DMS79 treated with DMSO at 0.1 percent for 48 hours (cell line): ENCODE measurements around the gene GPS1.

Source experiments
- DNase-seq: peaks from one replicate; lab custom pipeline; 2025; lab: John Stamatoyannopoulos, UW

The GPS1 gene

DNA sequence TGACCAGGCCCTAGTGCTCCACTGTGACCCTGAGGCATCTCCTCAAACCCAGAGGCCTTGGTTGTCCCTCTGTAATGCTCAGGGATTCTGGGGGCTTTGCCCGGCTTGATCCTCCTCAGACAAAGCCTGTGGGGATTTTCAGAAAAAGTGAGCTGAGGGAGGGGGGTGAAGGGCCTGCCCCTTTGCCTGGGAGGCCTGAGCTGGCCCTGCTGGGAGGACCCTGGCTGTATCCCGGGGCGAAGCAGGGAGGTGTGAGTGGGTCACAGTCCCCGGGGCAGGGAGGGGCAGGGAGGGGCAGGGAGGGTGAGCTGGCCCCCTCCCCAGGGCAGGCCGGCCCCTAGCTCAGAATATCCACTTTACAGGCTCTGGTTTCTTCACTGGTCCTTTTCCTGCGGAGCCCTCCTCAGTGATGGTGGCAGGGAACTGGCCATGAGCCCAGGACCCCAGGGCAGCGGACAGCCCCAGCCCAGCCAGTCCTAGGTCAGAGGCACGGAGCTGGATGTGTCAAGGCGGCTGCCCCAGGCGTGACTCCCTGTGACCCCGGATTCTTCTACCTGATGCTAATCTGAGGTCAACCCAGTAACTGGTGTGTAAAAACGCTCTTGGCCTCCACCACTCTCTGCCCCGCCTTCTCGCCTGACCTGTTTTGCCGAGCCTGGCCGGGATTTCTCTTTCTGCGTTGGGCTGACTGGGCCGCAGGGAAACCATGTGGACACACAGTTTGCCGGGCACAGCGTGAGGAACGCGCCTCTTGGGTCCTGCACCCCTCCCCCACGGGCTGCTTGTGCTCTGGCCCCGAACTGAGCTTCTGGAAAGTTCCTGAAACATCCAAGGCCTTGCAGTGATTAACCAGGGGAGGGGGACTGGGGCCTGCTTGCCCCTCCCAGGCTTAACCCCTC, 52.1 kb downstream of the GPS1 start:
- no peak for DNase-seq

DNA sequence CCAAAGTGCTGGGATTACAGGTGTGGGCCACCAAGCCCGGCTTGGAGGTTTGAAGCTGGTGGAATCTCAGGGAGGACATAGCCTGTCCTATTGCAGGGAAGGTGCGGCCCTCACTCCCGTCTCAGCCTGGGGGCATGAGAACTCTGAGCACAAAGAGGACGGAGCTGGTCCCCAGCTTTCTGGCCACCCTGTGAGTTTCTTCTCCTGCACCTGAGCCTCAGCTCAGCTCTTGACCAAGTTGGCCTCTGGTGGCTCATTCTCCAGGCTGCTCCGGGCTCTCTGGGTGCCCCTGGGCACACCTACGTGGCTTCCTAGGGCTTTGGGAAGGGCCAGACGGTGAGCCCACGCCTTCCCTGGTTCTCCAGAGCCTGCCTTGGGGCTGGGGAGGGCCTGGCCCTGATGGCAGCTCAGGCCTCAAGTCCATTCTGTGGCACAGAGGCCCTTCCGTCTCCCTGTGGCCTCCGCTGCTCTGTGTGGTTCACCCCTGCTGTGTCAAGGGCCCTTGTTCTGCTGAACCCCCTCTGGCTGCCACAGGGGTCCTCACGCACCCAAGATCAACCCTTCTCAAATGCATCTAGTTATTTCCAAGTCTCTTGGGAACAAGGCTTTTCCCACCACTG, 53.2 kb downstream of the GPS1 start:
- DNase-seq = no peak

DNA sequence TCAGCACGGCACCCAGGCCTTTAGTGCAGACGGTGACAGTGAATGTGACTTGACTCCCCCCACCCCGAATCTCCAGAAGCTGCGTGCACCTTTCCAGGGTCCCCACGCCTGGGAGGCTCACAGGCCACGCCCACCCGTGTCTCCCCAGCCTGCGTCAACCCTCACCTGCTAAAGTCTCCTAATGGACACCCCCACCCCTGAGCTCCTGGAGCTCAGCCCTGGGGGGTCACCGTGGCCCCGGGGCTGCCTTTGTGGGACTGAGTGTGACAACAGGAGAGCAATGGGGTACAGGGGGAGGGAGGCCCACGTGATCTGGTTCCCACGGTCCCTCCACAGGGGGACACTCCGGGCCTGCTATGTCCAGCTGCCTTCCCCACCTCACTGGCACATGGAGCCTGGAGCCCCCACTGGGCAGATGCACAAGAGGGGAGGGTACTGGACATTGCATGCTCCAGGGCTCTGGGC, 53.8 kb downstream of the GPS1 start:
- no peak for DNase-seq

DNA sequence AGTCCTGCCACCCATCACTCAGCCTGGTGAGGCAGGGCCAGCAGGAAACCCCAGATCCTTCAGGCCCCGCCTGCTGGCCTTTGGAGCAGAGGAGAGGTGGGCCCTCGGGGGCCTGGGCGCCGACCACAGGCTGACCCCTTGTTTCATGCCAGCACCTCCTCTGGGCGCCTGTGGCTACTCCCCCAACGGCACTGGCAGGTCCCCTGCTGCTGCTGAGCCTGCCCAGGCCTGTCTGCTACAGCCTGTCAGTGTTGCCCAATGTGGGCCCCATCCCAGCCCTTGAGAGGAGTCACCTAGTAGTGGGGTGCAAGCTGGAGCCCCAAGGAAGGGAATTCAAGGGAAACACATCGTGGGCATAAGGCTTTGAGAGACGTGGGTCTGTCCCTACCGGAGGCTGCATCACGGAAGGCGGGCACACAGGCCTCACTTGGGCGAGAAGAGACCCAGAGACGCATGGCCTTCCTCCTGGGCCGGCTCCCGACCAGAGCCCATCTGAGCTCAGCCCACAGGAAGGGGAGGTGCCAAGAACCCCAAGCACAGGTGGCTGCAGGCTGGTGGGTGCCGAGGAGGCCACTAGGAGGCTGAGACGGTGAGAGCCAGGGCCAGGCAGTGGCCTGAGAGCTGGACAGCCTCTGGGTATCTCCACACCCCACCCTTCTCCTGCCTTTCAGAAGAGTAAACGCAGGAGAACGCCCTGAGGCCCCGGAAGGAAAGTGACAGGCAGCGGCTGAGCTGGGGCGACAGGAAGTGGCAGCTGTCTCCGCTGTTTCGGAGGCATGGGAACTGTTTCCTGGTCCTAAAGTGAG, 54.4 kb downstream of the GPS1 start:
- no peak for DNase-seq

DNA sequence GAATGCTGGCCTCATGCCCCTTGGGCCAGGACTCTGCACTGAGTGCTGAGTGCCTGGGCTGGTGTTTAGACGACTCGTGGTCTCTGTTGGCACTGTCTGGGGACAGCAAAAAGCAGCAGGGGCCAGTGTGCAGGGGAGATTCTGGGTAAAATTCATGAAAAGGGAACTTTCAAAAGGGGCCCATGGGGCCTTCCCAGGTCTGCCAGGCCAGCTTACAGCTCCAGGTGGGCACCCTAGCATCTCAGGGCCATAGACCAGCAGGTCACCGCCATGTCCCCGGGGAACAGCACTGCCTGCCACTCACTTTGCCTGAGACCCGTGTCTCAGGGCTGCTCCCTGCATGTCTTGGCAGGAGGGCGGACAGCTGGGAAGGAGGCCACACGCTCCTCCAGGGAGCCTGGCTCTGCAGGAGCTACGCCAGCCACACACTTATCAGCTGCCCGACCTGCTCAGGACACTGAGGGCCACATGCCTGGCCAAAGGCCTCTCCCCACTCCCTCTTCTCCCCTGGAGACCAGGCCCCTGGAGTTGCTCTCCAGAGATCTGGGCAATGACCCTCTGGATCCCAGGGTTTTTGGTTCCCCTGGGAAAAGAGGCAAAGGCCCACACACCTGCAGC, 55.1 kb downstream of the GPS1 start:
- no peak for DNase-seq
